Measurements from ENCODE around the gene ZNF383. TPM values are rescaled to one million over a fixed set of nuclear protein-coding genes. Genes with fewer than 3 reads are reported as not detected.
A peak's percentile ranks its signal among the peaks of the same experiment; 100 is the strongest.

Gene ZNF383
- total and polyA plus RNA-seq, 10 of the 15 experiments (the other 5 are each of a cell fraction or from before 2014, with no cell fraction given), result 3.3 to 9.0 (median 5.1) TPM

DNA sequence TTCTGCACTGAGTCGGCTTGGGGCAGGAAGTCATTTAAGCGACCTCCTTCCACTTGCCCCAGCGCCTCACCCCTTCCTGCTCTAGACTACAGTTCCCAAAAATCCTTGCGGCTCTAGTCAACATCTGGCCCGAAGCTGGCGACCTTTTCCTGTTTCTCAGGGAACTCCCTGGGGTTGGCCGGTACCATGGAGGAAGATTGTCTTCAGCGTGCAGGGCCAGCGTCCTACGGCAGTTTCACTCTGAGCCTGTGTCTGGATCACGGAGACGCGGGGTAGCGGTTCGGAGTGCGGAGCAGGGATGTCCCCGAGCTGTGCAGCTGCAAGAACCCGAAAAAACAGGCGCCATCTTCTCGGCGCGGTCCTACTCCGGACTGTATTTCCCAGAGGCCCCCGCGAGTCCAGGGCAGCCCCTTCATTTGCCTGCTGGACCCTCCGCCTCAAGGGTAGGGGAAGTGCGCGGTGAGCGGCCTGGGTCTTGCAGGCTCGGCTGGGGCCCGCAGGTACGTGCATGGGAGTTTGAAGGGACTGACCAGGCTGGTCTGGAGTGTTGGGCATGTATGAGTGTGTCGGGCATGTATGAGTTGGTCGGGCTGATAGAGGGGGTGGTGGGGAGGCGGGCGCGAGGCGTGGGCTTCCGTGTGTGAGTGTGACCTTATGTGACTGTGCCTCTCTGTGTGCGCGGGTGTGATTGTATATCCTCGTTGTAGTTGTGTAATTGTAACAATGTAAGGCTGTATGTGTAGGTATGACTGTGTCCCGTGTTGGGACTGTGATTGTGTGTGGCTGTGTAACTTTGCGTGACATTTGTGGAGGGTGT lies at the start of gene ZNF383 (continued):
- peak; percentile 56; the same call in 1 of the 2 replicates for TF ChIP-seq ZBTB33 (IDR thresholded peaks at IDR 0.05)
- TF ChIP-seq BCLAF1 (IDR thresholded peaks at IDR 0.05), result no peak
- no peak for TF ChIP-seq NRF1 (conservative IDR thresholded peaks at IDR 0.05; ENCODE audit: low read depth, low read length)
- TF ChIP-seq, protein P1, sequence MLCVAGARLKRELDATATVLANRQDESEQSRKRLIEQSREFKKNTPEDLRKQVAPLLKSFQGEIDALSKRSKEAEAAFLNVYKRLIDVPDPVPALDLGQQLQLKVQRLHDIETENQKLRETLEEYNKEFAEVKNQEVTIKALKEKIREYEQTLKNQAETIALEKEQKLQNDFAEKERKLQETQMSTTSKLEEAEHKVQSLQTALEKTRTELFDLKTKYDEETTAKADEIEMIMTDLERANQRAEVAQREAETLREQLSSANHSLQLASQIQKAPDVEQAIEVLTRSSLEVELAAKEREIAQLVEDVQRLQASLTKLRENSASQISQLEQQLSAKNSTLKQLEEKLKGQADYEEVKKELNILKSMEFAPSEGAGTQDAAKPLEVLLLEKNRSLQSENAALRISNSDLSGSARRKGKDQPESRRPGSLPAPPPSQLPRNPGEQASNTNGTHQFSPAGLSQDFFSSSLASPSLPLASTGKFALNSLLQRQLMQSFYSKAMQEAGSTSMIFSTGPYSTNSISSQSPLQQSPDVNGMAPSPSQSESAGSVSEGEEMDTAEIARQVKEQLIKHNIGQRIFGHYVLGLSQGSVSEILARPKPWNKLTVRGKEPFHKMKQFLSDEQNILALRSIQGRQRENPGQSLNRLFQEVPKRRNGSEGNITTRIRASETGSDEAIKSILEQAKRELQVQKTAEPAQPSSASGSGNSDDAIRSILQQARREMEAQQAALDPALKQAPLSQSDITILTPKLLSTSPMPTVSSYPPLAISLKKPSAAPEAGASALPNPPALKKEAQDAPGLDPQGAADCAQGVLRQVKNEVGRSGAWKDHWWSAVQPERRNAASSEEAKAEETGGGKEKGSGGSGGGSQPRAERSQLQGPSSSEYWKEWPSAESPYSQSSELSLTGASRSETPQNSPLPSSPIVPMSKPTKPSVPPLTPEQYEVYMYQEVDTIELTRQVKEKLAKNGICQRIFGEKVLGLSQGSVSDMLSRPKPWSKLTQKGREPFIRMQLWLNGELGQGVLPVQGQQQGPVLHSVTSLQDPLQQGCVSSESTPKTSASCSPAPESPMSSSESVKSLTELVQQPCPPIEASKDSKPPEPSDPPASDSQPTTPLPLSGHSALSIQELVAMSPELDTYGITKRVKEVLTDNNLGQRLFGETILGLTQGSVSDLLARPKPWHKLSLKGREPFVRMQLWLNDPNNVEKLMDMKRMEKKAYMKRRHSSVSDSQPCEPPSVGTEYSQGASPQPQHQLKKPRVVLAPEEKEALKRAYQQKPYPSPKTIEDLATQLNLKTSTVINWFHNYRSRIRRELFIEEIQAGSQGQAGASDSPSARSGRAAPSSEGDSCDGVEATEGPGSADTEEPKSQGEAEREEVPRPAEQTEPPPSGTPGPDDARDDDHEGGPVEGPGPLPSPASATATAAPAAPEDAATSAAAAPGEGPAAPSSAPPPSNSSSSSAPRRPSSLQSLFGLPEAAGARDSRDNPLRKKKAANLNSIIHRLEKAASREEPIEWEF (IDR thresholded peaks at IDR 0.05; ENCODE audit: insufficient replicate concordance, low read depth, low read length), result peak; percentile 11
- no peak for TF ChIP-seq NFIC (IDR thresholded peaks at IDR 0.05; ENCODE audit: low read depth, low read length)
- TF ChIP-seq BCL3 (IDR thresholded peaks at IDR 0.05; ENCODE audit: borderline replicate concordance, insufficient read depth, low read depth, low read length, poor library complexity, severe bottlenecking), result no peak
- peak; percentile 81 for TF ChIP-seq GABPA (IDR thresholded peaks at IDR 0.05; ENCODE audit: low read depth)
- no peak for TF ChIP-seq HDAC6 (IDR thresholded peaks at IDR 0.05; ENCODE audit: unreplicated experiment)
- TF ChIP-seq NFYB (IDR thresholded peaks at IDR 0.05; ENCODE audit: insufficient read depth, low read depth, low read length), result no peak
- TF ChIP-seq RCOR1 (conservative IDR thresholded peaks at IDR 0.05; ENCODE audit: low read depth, low read length), result no peak
- TF ChIP-seq CHD4 (IDR thresholded peaks at IDR 0.05), result no peak
- TF ChIP-seq IRF3 (IDR thresholded peaks at IDR 0.05), result peak; percentile 11; the same call in 1 of the 2 replicates
- peak; percentile 95 for TF ChIP-seq NBN (IDR thresholded peaks at IDR 0.05)
- TF ChIP-seq SIX5 (IDR thresholded peaks at IDR 0.05; ENCODE audit: low read depth, low read length, severe bottlenecking), result peak; percentile 71
- TF ChIP-seq DPF2 (IDR thresholded peaks at IDR 0.05), result no peak
